Ascending aorta (tissue), 2 donors: Measurements from ENCODE around the gene BMP2K. TPM values are rescaled to one million over a fixed set of nuclear protein-coding genes. Genes with fewer than 3 reads are reported as not detected.

ENCODE experiments used
- DNase-seq, 2 donors: peaks; one replicate each; pipeline ENCODE4 v3.0.0-alpha.2; 2019; ENCODE audit warnings: low spot score in 2 of 2
- H3K27ac ChIP-seq, 2 donors: fragments of 200-600 bp; sonication (generic); one replicate each; pipeline ENCODE4 v1.5.1; 2016 to 2017; ENCODE audit warnings: mild to moderate bottlenecking in 1 of 2
- H3K27me3 ChIP-seq: fragments of 200-600 bp; sonication (generic); one replicate; pipeline ENCODE4 v1.5.1; 2017
- H3K36me3 ChIP-seq, 2 donors: fragments of 200-600 bp; sonication (generic); one replicate each; pipeline ENCODE4 v1.5.1; 2016
- H3K4me1 ChIP-seq, 2 donors: fragments of 200-600 bp; sonication (generic); one replicate each; pipeline ENCODE4 v1.5.1; 2016 to 2017; ENCODE audit warnings: mild to moderate bottlenecking in 1 of 2
- H3K4me3 ChIP-seq, 2 donors: fragments of 200-600 bp; sonication (generic); one replicate each; pipeline ENCODE4 v1.5.1; 2016 to 2017; ENCODE audit warnings: mild to moderate bottlenecking in 1 of 2
- H3K9me3 ChIP-seq, 2 donors: fragments of 200-600 bp; sonication (generic); one replicate each; pipeline ENCODE4 v1.5.1; 2016
- intact Hi-C: fragments of 100-400 bp; cut with DNase I; formaldehyde crosslinking; loops from one replicate; pipeline ENCODE4 v1.15.1; 2023
- total RNA-seq: library from RNA; depleted of rRNA; stranded (reverse); fragments of >200 nt; gene quantifications from one replicate; pipeline ENCODE4 v1.1.0, GENCODE V29; 2016
- TF ChIP-seq, protein P1 (sequence below), 3 experiments: fragments of 200-600 bp in 2 of 3; fragments of 450-650 bp in 1 of 3; sonication (generic) in 2 of 3; IDR thresholded peaks; one replicate each; pipeline ENCODE4 v1.5.1; 2016 to 2019; ENCODE audit warnings: antibody characterized with exemption in 3 of 3, mild to moderate bottlenecking in 1 of 3, moderate library complexity in 1 of 3

Gene BMP2K
- total RNA-seq, 1 donor from 2014 or later = 16.6 TPM

DNA sequence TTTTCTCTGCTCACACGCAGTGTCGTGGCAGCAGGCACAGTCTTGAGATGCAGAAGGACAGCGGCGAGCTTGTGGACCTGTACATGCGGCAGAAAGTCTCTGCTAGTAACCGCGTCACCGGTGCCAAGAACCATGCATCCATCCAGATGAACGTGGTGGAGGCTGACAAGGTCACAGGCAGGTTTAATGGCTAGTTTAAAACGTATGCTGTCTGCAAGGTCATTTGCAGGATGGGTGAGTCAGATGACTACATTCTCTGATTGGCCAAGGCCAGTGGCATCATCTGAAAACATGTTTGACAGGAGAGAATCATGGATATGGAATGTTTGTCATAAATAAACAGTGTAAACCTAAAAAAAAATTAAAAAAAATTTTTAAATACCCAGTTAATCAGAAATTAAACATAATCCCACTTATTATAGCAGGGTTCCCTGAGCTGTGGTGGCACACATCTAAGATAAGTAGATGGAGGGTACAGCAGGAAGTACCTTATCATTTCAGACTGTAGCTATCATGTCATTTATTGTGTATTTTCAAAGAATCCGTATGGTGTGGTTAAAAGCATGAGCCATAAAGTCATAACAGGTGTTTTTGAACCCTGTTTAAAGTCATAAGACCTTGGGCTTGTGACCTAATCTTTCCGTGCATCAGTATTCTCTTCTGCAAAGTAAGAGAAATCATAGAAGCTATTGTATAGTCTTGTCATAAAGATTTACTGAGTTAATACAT, 7.5 kb upstream of the BMP2K start:
- H3K27me3 ChIP-seq = no peaks in the 10 kb centered on the region
- H3K9me3 ChIP-seq = no peaks in the 10 kb centered on the region
- no peak overlapping the region for H3K4me3 ChIP-seq
- H3K4me1 ChIP-seq = no peaks in the 10 kb centered on the region
- TF ChIP-seq, protein P1, sequence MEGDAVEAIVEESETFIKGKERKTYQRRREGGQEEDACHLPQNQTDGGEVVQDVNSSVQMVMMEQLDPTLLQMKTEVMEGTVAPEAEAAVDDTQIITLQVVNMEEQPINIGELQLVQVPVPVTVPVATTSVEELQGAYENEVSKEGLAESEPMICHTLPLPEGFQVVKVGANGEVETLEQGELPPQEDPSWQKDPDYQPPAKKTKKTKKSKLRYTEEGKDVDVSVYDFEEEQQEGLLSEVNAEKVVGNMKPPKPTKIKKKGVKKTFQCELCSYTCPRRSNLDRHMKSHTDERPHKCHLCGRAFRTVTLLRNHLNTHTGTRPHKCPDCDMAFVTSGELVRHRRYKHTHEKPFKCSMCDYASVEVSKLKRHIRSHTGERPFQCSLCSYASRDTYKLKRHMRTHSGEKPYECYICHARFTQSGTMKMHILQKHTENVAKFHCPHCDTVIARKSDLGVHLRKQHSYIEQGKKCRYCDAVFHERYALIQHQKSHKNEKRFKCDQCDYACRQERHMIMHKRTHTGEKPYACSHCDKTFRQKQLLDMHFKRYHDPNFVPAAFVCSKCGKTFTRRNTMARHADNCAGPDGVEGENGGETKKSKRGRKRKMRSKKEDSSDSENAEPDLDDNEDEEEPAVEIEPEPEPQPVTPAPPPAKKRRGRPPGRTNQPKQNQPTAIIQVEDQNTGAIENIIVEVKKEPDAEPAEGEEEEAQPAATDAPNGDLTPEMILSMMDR (IDR thresholded peaks at IDR 0.05) = no peak
- intact Hi-C loops = no loop called here
- no peaks in the 10 kb centered on the region for H3K36me3 ChIP-seq
- H3K27ac ChIP-seq = no peak overlapping the region
- DNase-seq = no peak

- peaks cover 2 to 4% of the 10 kb centered on the region in 2 donors for H3K4me1 ChIP-seq
- TF ChIP-seq, protein P1 (IDR thresholded peaks at IDR 0.05) = no peak
- H3K9me3 ChIP-seq = no peaks in the 10 kb centered on the region
- H3K4me3 ChIP-seq = no peak overlapping the region
- no peak for DNase-seq
- intact Hi-C loops = loop anchor here (10.0 kb wide), 1 partner anchor 1415 kb away; no protein-coding TSS in a partner anchor
- H3K27me3 ChIP-seq = no peaks in the 10 kb centered on the region
- no peaks in the 10 kb centered on the region for H3K36me3 ChIP-seq
- H3K27ac ChIP-seq = no peak overlapping the region
Measured at GRCh38 chr4:78770091-78770642, 6.0 kb upstream of the BMP2K start.

DNA sequence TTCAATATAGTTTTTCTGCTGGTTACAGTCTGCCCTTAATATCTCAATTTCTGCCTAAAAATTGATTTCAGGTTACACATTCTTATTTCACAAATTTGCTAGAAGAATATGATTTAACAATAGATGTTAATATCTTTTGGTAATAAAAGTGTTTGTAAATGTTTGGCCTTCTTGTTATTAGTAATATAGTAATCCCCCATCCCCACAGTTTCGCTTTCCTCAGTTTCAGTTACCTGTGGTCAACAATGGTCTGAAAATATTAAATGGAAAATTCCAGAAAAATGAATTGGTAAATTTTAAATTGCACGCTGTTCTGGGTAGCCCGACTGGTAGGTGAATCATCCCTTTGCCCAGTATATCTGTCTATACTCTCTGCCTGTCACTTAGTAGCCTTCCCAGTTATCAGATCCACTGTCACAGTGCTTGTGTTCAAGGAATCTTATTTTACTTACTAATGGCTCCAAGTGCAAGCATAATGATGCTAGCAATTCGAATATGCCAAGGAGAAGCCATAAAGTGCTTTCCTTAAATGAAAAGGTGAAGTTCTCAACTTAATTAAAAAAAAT, 3.5 kb upstream of the BMP2K start:
- Histone ChIP-seq H3K4me1 (peaks cover 4 to 5% of the 10 kb centered on the region in 2 donors), H3K27me3 (no peaks in the 10 kb centered on the region), H3K36me3 (no peaks in the 10 kb centered on the region), H3K9me3 (no peaks in the 10 kb centered on the region), H3K4me3 (no peak overlapping the region), H3K27ac (no peak overlapping the region)
- TF ChIP-seq, protein P1 (IDR thresholded peaks at IDR 0.05) = no peak
- intact Hi-C loops = loop anchor here (10.0 kb wide), 1 partner anchor 1412 kb away; no protein-coding TSS in a partner anchor
- DNase-seq = no peak

- peaks cover 4 to 5% of the 10 kb centered on the region in 2 donors for H3K4me1 ChIP-seq
- no peak for DNase-seq
- peak overlapping the region; percentile 93 to 99 for H3K27ac ChIP-seq
- H3K4me3 ChIP-seq = peak overlapping the region in 1 of 2 donors; percentile 73
- TF ChIP-seq, protein P1 (IDR thresholded peaks at IDR 0.05) = no peak
- intact Hi-C loops = loop anchor here (10.0 kb wide), 1 partner anchor 1410 kb away; no protein-coding TSS in a partner anchor
- no peaks in the 10 kb centered on the region for H3K9me3 ChIP-seq
- H3K36me3 ChIP-seq = no peaks in the 10 kb centered on the region
- H3K27me3 ChIP-seq = no peaks in the 10 kb centered on the region
Measured at GRCh38 chr4:78774417-78774816, 1.7 kb upstream of the BMP2K start.

GRCh38 chr4:78775303-78776078, 659 bp upstream of the BMP2K start:
- H3K4me1 ChIP-seq = peaks cover 4 to 5% of the 10 kb centered on the region in 2 donors
- H3K27me3 ChIP-seq = no peaks in the 10 kb centered on the region
- TF ChIP-seq, protein P1 (IDR thresholded peaks at IDR 0.05) = no peak
- peak; percentile 60 to 95 for DNase-seq
- H3K36me3 ChIP-seq = no peaks in the 10 kb centered on the region
- no peaks in the 10 kb centered on the region for H3K9me3 ChIP-seq
- peak overlapping the region; percentile 93 to 99 for H3K27ac ChIP-seq
- peak overlapping the region; percentile 73 to 97 for H3K4me3 ChIP-seq
- intact Hi-C loops = loop anchor here (2.0 to 10.0 kb wide), 4 partner anchors 131 to 1409 kb away; no protein-coding TSS in a partner anchor
